ENCODE data around the gene PRMT5. TPM values are rescaled to one million over a fixed set of nuclear protein-coding genes. Genes with fewer than 3 reads are reported as not detected.

Gene PRMT5
- total RNA-seq, 1 donor from 2014 or later = 91.6 TPM

DNA sequence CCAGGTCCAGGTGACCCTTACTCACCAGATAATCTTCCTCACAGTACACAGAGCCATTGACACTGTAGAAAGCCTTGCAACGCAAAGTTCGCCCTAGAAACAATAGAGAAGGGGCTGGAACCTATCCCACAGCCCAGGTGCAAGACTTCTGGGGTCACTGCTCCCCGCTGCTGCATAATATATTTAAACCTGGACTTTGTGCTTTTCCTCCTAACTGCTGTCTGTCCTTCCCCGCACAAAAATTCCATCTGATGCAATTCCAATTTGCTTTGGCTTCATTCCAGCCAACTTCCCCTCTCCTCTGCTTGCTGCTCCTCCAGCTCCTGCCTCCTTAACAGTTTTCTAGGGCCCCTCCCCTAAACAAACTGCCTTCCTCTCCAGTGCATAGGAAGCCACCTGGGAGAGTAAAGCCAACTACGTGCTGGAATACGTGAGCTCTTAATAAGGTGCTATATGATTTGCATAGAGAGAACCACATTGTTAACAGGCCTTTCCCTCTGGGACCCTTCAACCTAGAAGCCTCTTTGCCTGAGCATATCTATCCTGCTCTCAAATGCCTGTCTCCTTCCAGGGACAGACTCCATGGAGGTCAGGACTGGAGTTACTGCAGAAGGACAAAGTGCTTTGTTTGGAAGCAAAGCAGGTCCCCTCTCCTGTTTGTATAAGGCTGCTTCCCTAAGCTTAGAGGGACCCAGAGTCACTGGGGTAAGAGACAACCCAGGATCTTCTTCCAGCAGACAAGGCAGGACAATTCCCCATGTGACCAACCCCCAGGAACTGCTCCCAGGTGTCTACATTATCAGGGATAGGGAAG, 47.7 kb upstream of the PRMT5 start:
- no peak for DNase-seq (ENCODE audit: low read depth)
- H3K27me3 ChIP-seq (ENCODE audit: insufficient read depth, low read length) = no peaks in the 10 kb centered on the region

GRCh38 chr14:22974530-22975313, 45.5 kb upstream of the PRMT5 start:
- Mint-ChIP-seq H3K27ac (ENCODE audit: unreplicated experiment) (peak overlapping the region; percentile 53), H3K27me3 (ENCODE audit: low read depth, unreplicated experiment) (no peaks in the 10 kb centered on the region), H3K9me3 (ENCODE audit: unreplicated experiment) (no peaks in the 10 kb centered on the region), H3K4me1 (ENCODE audit: low read depth, unreplicated experiment) (peaks cover 70% of the 10 kb centered on the region), H3K36me3 (ENCODE audit: low read depth, unreplicated experiment) (peaks cover 32% of the 10 kb centered on the region), H3K4me3 (ENCODE audit: unreplicated experiment) (peak overlapping the region; percentile 77)
- TF ChIP-seq CTCF (IDR thresholded peaks at IDR 0.05; ENCODE audit: insufficient read depth, low read depth, low read length) = no peak
- no peak for TF ChIP-seq EZH2 (IDR thresholded peaks at IDR 0.05; ENCODE audit: insufficient read depth, low read length)
- no peak for DNase-seq (ENCODE audit: low read depth)
- no peak overlapping the region for H3K4me3 ChIP-seq (ENCODE audit: insufficient read depth, low read depth, low read length)
- H3K27me3 ChIP-seq (ENCODE audit: insufficient read depth, low read length) = no peaks in the 10 kb centered on the region
- no peak overlapping the region for H3K4me2 ChIP-seq (ENCODE audit: low read length)
- no peak overlapping the region for H3K9ac ChIP-seq (ENCODE audit: low read length)
- peaks cover 43% of the 10 kb centered on the region for H3K36me3 ChIP-seq (ENCODE audit: insufficient read depth, low read length)
- H3K27ac ChIP-seq (ENCODE audit: low read depth, low read length) = no peak overlapping the region
- no peak for FAIRE-seq
- peaks cover 64% of the 10 kb centered on the region for H4K20me1 ChIP-seq (ENCODE audit: insufficient read depth, low read length)
- peaks cover 16% of the 10 kb centered on the region for H3K79me2 ChIP-seq (ENCODE audit: insufficient read depth, low read length)
- no peaks in the 10 kb centered on the region for H3K9me3 ChIP-seq (ENCODE audit: insufficient read depth, low read depth, low read length)
- no peak overlapping the region for H2AFZ ChIP-seq (ENCODE audit: low read depth, low read length)
- peaks cover 37% of the 10 kb centered on the region for H3K4me1 ChIP-seq (ENCODE audit: insufficient read depth, low read length)

More for the DNA sequence above, 47.7 kb upstream of the PRMT5 start:
- FAIRE-seq = no peak
- H3K9me3 ChIP-seq (ENCODE audit: insufficient read depth, low read depth, low read length) = no peaks in the 10 kb centered on the region
- H3K4me1 ChIP-seq (ENCODE audit: insufficient read depth, low read length) = peaks cover 42% of the 10 kb centered on the region
- peak overlapping the region; percentile 58 for H3K9ac ChIP-seq (ENCODE audit: low read length)
- no peak overlapping the region for H3K4me3 ChIP-seq (ENCODE audit: insufficient read depth, low read depth, low read length)
- Mint-ChIP-seq H3K27me3 (ENCODE audit: low read depth, unreplicated experiment) (no peaks in the 10 kb centered on the region), H3K27ac (ENCODE audit: unreplicated experiment) (peak overlapping the region; percentile 97), H3K4me1 (ENCODE audit: low read depth, unreplicated experiment) (peaks cover 74% of the 10 kb centered on the region), H3K4me3 (ENCODE audit: unreplicated experiment) (peak overlapping the region; percentile 92), H3K36me3 (ENCODE audit: low read depth, unreplicated experiment) (peaks cover 32% of the 10 kb centered on the region), H3K9me3 (ENCODE audit: unreplicated experiment) (no peaks in the 10 kb centered on the region)
- peaks cover 36% of the 10 kb centered on the region for H3K79me2 ChIP-seq (ENCODE audit: insufficient read depth, low read length)
- peak overlapping the region; percentile 97 for H3K4me2 ChIP-seq (ENCODE audit: low read length)
- H3K36me3 ChIP-seq (ENCODE audit: insufficient read depth, low read length) = peaks cover 36% of the 10 kb centered on the region
- no peak for TF ChIP-seq CTCF (IDR thresholded peaks at IDR 0.05; ENCODE audit: insufficient read depth, low read depth, low read length)
- TF ChIP-seq EZH2 (IDR thresholded peaks at IDR 0.05; ENCODE audit: insufficient read depth, low read length) = no peak
- H4K20me1 ChIP-seq (ENCODE audit: insufficient read depth, low read length) = peaks cover 70% of the 10 kb centered on the region
- peak overlapping the region; percentile 47 for H3K27ac ChIP-seq (ENCODE audit: low read depth, low read length)
- no peak overlapping the region for H2AFZ ChIP-seq (ENCODE audit: low read depth, low read length)
